Measurements from ENCODE around the gene TSPAN2.

- TF ChIP-seq, protein P1, sequence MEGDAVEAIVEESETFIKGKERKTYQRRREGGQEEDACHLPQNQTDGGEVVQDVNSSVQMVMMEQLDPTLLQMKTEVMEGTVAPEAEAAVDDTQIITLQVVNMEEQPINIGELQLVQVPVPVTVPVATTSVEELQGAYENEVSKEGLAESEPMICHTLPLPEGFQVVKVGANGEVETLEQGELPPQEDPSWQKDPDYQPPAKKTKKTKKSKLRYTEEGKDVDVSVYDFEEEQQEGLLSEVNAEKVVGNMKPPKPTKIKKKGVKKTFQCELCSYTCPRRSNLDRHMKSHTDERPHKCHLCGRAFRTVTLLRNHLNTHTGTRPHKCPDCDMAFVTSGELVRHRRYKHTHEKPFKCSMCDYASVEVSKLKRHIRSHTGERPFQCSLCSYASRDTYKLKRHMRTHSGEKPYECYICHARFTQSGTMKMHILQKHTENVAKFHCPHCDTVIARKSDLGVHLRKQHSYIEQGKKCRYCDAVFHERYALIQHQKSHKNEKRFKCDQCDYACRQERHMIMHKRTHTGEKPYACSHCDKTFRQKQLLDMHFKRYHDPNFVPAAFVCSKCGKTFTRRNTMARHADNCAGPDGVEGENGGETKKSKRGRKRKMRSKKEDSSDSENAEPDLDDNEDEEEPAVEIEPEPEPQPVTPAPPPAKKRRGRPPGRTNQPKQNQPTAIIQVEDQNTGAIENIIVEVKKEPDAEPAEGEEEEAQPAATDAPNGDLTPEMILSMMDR (conservative IDR thresholded peaks at IDR 0.05; ENCODE audit: low read depth, low read length) = no peak
- no peak for TF ChIP-seq CEBPB (IDR thresholded peaks at IDR 0.05; ENCODE audit: low read depth, low read length)
- no peak for TF ChIP-seq POLR2A (IDR thresholded peaks at IDR 0.05; ENCODE audit: low read depth, low read length)
- TF ChIP-seq BHLHE40 (IDR thresholded peaks at IDR 0.05; ENCODE audit: low read depth, low read length) = no peak
- no peak for TF ChIP-seq SMC3 (IDR thresholded peaks at IDR 0.05; ENCODE audit: low read depth, low read length)
- no peak for TF ChIP-seq MAZ (IDR thresholded peaks at IDR 0.05; ENCODE audit: borderline replicate concordance, low read depth, low read length)
- TF ChIP-seq, protein P2, sequence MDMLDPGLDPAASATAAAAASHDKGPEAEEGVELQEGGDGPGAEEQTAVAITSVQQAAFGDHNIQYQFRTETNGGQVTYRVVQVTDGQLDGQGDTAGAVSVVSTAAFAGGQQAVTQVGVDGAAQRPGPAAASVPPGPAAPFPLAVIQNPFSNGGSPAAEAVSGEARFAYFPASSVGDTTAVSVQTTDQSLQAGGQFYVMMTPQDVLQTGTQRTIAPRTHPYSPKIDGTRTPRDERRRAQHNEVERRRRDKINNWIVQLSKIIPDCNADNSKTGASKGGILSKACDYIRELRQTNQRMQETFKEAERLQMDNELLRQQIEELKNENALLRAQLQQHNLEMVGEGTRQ (IDR thresholded peaks at IDR 0.05; ENCODE audit: low read depth, low read length) = no peak
- no peak for TF ChIP-seq MAFK (IDR thresholded peaks at IDR 0.05; ENCODE audit: low read depth, low read length)
- no peak for TF ChIP-seq RCOR1 (IDR thresholded peaks at IDR 0.05; ENCODE audit: insufficient replicate concordance, low read length)
- no peak for TF ChIP-seq RAD21 (IDR thresholded peaks at IDR 0.05; ENCODE audit: low read length)
- TF ChIP-seq MXI1 (IDR thresholded peaks at IDR 0.05; ENCODE audit: borderline replicate concordance, low read depth, low read length) = no peak
These were observed 11.9 kb downstream of the TSPAN2 start for GRCh38 chr1:115077286-115077983.

Data from IMR-90 (cell line).